H9 (cell line): ENCODE results near the gene PPBP. TPM values are rescaled to one million over a fixed set of nuclear protein-coding genes. Genes with fewer than 3 reads are reported as not detected.
"Not testable (repeated sequence)": the region's sequence is repeated elsewhere in the genome, so short reads cannot be mapped to it uniquely, and the experiment has no call there.

Experiments
- DNase-seq: peaks from one replicate; pipeline ENCODE4 v3.0.0-alpha.2; 2017
- H2AFZ ChIP-seq: one replicate; pipeline ENCODE4 v1.6.1; 2013; ENCODE audit warnings: mild to moderate bottlenecking, low read length, control low read depth, moderate library complexity
- H2AK5ac ChIP-seq: 2 replicates; pipeline ENCODE4 v1.6.1; 2013; ENCODE audit warnings: low read length, control low read depth, mixed read lengths; ENCODE audit not compliant: insufficient read length
- H2BK120ac ChIP-seq: one replicate; pipeline ENCODE4 v1.6.1; 2013; ENCODE audit warnings: low read depth, mild to moderate bottlenecking, low read length, control low read depth, inconsistent platforms; ENCODE audit not compliant: poor library complexity, severe bottlenecking
- H2BK12ac ChIP-seq: 2 replicates; pipeline ENCODE4 v1.6.1; 2013; ENCODE audit warnings: low read length, control low read depth, mixed read lengths, low read depth; ENCODE audit not compliant: insufficient read length
- H2BK15ac ChIP-seq: 2 replicates; pipeline ENCODE4 v1.6.1; 2013; ENCODE audit warnings: low read depth, low read length, control low read depth
- H2BK20ac ChIP-seq: one replicate; pipeline ENCODE4 v1.6.1; 2013; ENCODE audit warnings: low read depth, mild to moderate bottlenecking, low read length, control low read depth, inconsistent platforms; ENCODE audit not compliant: poor library complexity, severe bottlenecking
- H2BK5ac ChIP-seq: 2 replicates; pipeline ENCODE4 v1.6.1; 2013; ENCODE audit warnings: low read length, control low read depth, mixed read lengths; ENCODE audit not compliant: insufficient read length
- H3K14ac ChIP-seq: 2 replicates; pipeline ENCODE4 v1.6.1; 2013; ENCODE audit warnings: low read length, control low read depth; ENCODE audit not compliant: insufficient read depth
- H3K18ac ChIP-seq: 2 replicates; pipeline ENCODE4 v1.6.1; 2013; ENCODE audit warnings: low read depth, mild to moderate bottlenecking, mixed read lengths, low read length, control low read depth; ENCODE audit not compliant: insufficient read length
- H3K23ac ChIP-seq: 2 replicates; pipeline ENCODE4 v1.6.1; 2013; ENCODE audit warnings: low read length, control low read depth, mixed read lengths, low read depth; ENCODE audit not compliant: insufficient read length
- H3K23me2 ChIP-seq: 2 replicates; pipeline ENCODE4 v1.6.1; 2013; ENCODE audit warnings: low read depth, mild to moderate bottlenecking, mixed read lengths, low read length, control low read depth; ENCODE audit not compliant: insufficient read length, poor library complexity, severe bottlenecking
- H3K27ac ChIP-seq: 2 replicates; pipeline ENCODE4 v1.5.1; 2013; ENCODE audit warnings: low read length, control low read depth, mixed read lengths, low read depth; ENCODE audit not compliant: insufficient read length
- H3K27me3 ChIP-seq: 2 replicates; pipeline ENCODE4 v1.6.1; 2013; ENCODE audit warnings: low read length, control low read depth, inconsistent platforms; ENCODE audit not compliant: insufficient read depth
- H3K4ac ChIP-seq: 2 replicates; pipeline ENCODE4 v1.6.1; 2013; ENCODE audit warnings: low read depth, mild to moderate bottlenecking, control low read depth, inconsistent platforms, low read length, moderate library complexity
- H3K4me1 ChIP-seq: 2 replicates; pipeline ENCODE4 v1.6.1; 2013; ENCODE audit warnings: low read length, control low read depth, inconsistent platforms; ENCODE audit not compliant: insufficient read depth
- H3K4me2 ChIP-seq: 2 replicates; pipeline ENCODE4 v1.6.1; 2013; ENCODE audit warnings: low read length, control low read depth, mixed read lengths; ENCODE audit not compliant: insufficient read length, insufficient read depth
- H3K56ac ChIP-seq: 2 replicates; pipeline ENCODE4 v1.6.1; 2013; ENCODE audit warnings: low read depth, mild to moderate bottlenecking, mixed read lengths, low read length, control low read depth; ENCODE audit not compliant: insufficient read length
- H3K79me1 ChIP-seq: 2 replicates; pipeline ENCODE4 v1.6.1; 2013; ENCODE audit warnings: low read depth, mild to moderate bottlenecking, moderate library complexity, low read length, control low read depth, inconsistent platforms; ENCODE audit not compliant: insufficient read depth, poor library complexity, severe bottlenecking
- H3K79me2 ChIP-seq: 2 replicates; pipeline ENCODE4 v1.6.1; 2013; ENCODE audit warnings: low read length, control low read depth, inconsistent platforms; ENCODE audit not compliant: insufficient read depth
- H3K9ac ChIP-seq: 2 replicates; pipeline ENCODE4 v1.6.1; 2013; ENCODE audit warnings: low read length, control low read depth, mixed read lengths; ENCODE audit not compliant: insufficient read length; ENCODE audit errors: extremely low read depth
- H3K9me3 ChIP-seq: one replicate; pipeline ENCODE4 v1.6.1; 2013; ENCODE audit warnings: low read depth, low read length, inconsistent platforms; ENCODE audit not compliant: control insufficient read depth
- H3T11ph ChIP-seq: one replicate; pipeline ENCODE4 v1.6.1; 2013; ENCODE audit warnings: mild to moderate bottlenecking, low read length, control low read depth, inconsistent platforms
- H4K20me1 ChIP-seq: one replicate; pipeline ENCODE4 v1.6.1; 2013; ENCODE audit not compliant: control insufficient read depth, insufficient read length, insufficient read depth
- H4K5ac ChIP-seq: 2 replicates; pipeline ENCODE4 v1.6.1; 2013; ENCODE audit warnings: low read depth, mild to moderate bottlenecking, mixed read lengths, low read length, control low read depth; ENCODE audit not compliant: insufficient read length
- H4K8ac ChIP-seq: replicated peaks from 2 replicates; pipeline ENCODE4 v1.6.1; 2013; ENCODE audit warnings: low read length, control low read depth, mixed read lengths, low read depth; ENCODE audit not compliant: insufficient read length
- H4K91ac ChIP-seq: 2 replicates; pipeline ENCODE4 v1.6.1; 2013; ENCODE audit warnings: low read depth, mild to moderate bottlenecking, moderate library complexity, mixed read lengths, low read length, control low read depth; ENCODE audit not compliant: insufficient read length
- H3K27ac Mint-ChIP-seq, 3 experiments: 2 replicates in 2 of 3; 3 replicates in 1 of 3; pipeline ENCODE4 v1.8.0; 2020 to 2021; ENCODE audit warnings: mixed read lengths in 3 of 3, mild to moderate bottlenecking in 1 of 3, moderate library complexity in 1 of 3
- H3K27me3 Mint-ChIP-seq: 2 replicates; pipeline ENCODE4 v1.8.0; 2021; ENCODE audit warnings: low read depth, mild to moderate bottlenecking, moderate library complexity, mixed read lengths
- H3K36me3 Mint-ChIP-seq, 3 experiments: 2 replicates in 2 of 3; 3 replicates in 1 of 3; pipeline ENCODE4 v1.8.0; 2020 to 2021; ENCODE audit warnings: low read depth in 3 of 3, mixed read lengths in 3 of 3; ENCODE audit not compliant: insufficient read depth in 1 of 3
- H3K4me1 Mint-ChIP-seq, 2 experiments: 2 replicates each; pipeline ENCODE4 v1.8.0; 2020; ENCODE audit warnings: mixed read lengths in 2 of 2
- H3K4me3 Mint-ChIP-seq, 2 experiments: 2 replicates in 1 of 2; 3 replicates in 1 of 2; pipeline ENCODE4 v1.8.0; 2020 to 2021; ENCODE audit warnings: mild to moderate bottlenecking in 2 of 2, mixed read lengths in 2 of 2, moderate library complexity in 1 of 2
- H3K9me3 Mint-ChIP-seq, 2 experiments: 2 replicates in 1 of 2; 3 replicates in 1 of 2; pipeline ENCODE4 v1.8.0; 2020; ENCODE audit warnings: mild to moderate bottlenecking in 2 of 2, mixed read lengths in 2 of 2, moderate library complexity in 1 of 2
- CTCF ChIP-seq: fragments of 200-600 bp; sonication (generic); conservative IDR thresholded peaks from 3 replicates; pipeline ENCODE4 v1.8.0; 2021; ENCODE audit warnings: antibody characterized with exemption, mild to moderate bottlenecking
- whole genome bisulfite sequencing: extraction: QIAGEN DNeasy Blood & Tissue Kit; methylation state at CpG from one replicate; pipeline ENCODE4 v1.1.7; 2013; ENCODE audit warnings: missing lambda C conversion rate, low lambda C conversion rate, mixed read lengths; ENCODE audit not compliant: insufficient read length; ENCODE audit errors: extremely low coverage; 5-methylcytosine and 5-hydroxymethylcytosine counted together
- total RNA-seq: library from RNA; stranded (reverse); gene quantifications from 2 replicates; pipeline ENCODE4 v1.2.1, GENCODE V29; 2021

The PPBP gene
- total RNA-seq, 1 experiment from 2014 or later = 0.33 TPM

GRCh38 chr4:73962724-73963123, 25.3 kb downstream of the PPBP start:
- Histone ChIP-seq H2BK15ac (no peak overlapping the region), H2AFZ (no peak overlapping the region), H3K9ac (no peak overlapping the region), H3K18ac (no peak overlapping the region), H3K4me2 (no peak overlapping the region), H2BK20ac (no peak overlapping the region), H4K20me1 (no peaks in the 10 kb centered on the region), H4K5ac (no peak overlapping the region), H4K8ac (no peak overlapping the region), H3K14ac (no peak overlapping the region), H2AK5ac (no peak overlapping the region), H3K27ac (no peak overlapping the region), H3K79me2 (no peaks in the 10 kb centered on the region), H2BK12ac (no peak overlapping the region), H3T11ph (no peak overlapping the region), H3K9me3 (peaks cover 5% of the 10 kb centered on the region), H2BK5ac (no peak overlapping the region), H3K4ac (no peak overlapping the region), H3K4me1 (no peaks in the 10 kb centered on the region), H3K79me1 (no peaks in the 10 kb centered on the region), H3K23ac (no peak overlapping the region), H3K23me2 (no peaks in the 10 kb centered on the region), H3K56ac (no peak overlapping the region), H3K27me3 (no peaks in the 10 kb centered on the region), H2BK120ac (no peak overlapping the region), H4K91ac (no peak overlapping the region)
- Mint-ChIP-seq H3K36me3 (peaks cover 18 to 48% (median 19%) of the 10 kb centered on the region in 3 experiments), H3K9me3 (peaks cover 33 to 50% of the 10 kb centered on the region in 2 experiments), H3K27me3 (peaks cover 8% of the 10 kb centered on the region; the same call in 1 of the 2 replicates), H3K4me1 (peaks cover 3 to 5% of the 10 kb centered on the region in 2 experiments), H3K4me3 (no peak overlapping the region), H3K27ac (no peak overlapping the region)
- no CpG with 5 or more reads among the region's 2 CpGs for WGBS
- TF ChIP-seq CTCF = no peak
- no peak for DNase-seq

- not testable (repeated sequence) for H2BK20ac ChIP-seq, H3K23me2 ChIP-seq, H4K20me1 ChIP-seq, H3K79me1 ChIP-seq, H3K4ac ChIP-seq, H2BK120ac ChIP-seq, H4K91ac ChIP-seq, H3K4me2 ChIP-seq, H2AFZ ChIP-seq, DNase-seq, H3K9me3 ChIP-seq, H3K23ac ChIP-seq, H4K5ac ChIP-seq, H3K9ac ChIP-seq, H2BK15ac ChIP-seq, H3T11ph ChIP-seq, H3K27me3 Mint-ChIP-seq, H3K27me3 ChIP-seq, H3K4me1 ChIP-seq, H3K14ac ChIP-seq, H3K4me1 Mint-ChIP-seq, H3K56ac ChIP-seq, H3K79me2 ChIP-seq, H3K27ac ChIP-seq, H3K4me3 Mint-ChIP-seq, H2AK5ac ChIP-seq, H3K18ac ChIP-seq, H4K8ac ChIP-seq, H2BK5ac ChIP-seq, H2BK12ac ChIP-seq, H3K27ac Mint-ChIP-seq
- no CpG with 5 or more reads among the region's 1 CpG for WGBS
- Mint-ChIP-seq H3K36me3 (peaks cover 24 to 65% (median 29%) of the 10 kb centered on the region in 3 experiments), H3K9me3 (peaks cover 47 to 65% of the 10 kb centered on the region in 2 experiments)
Measured at GRCh38 chr4:73959041-73959440, 28.9 kb downstream of the PPBP start.
